ENCODE data around the gene C2orf92. TPM values are rescaled to one million over a fixed set of nuclear protein-coding genes. Genes with fewer than 3 reads are reported as not detected.
"Not testable (repeated sequence)": the region's sequence is repeated elsewhere in the genome, so short reads cannot be mapped to it uniquely, and the experiment has no call there.

The C2orf92 gene
- polyA plus RNA-seq, 4 donors = 7.1 to 26.6 (median 9.4) TPM

DNA sequence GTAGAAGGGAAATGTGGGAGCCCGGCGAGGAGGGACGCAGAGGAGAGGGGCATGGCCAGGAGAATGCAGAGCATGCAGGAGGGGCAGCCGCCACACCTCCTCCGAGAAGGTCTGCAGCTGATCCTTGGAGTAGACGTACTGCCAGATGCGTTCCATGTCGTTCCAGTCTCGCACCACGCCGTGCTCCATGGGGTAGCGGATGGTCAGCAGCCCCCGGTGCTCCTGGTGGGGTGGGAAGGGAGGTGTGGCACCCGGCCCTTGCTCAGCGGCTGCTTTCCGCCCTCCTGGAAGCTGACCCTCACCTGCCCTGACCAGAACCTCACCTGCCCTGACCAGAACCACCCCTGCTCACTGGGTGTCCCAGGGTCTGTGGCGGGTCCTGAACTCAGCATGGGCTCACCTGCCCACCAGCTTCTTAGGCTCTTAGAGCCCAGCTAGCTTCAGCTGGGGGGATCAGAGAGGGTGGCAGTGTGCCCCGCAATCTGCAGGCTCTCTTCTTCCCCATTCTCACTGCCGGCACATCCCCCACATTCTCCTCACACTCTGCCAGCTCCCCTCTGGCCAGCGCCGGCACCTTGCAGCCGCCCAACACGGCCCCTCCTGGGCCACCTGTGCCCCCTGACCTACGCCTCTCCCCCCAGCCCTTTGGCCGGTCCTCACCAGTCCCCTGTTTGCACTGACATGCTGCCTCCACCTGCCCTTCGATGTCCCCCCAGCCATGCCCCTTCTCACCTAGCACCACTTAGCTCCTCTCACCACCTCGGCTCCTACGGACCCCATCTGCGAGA lies 10.1 kb upstream of the C2orf92 start:
- no peak for DNase-seq (ENCODE audit: low read depth in 4 of 4, low spot score in 3 of 4)

- no peak for DNase-seq (ENCODE audit: low read depth in 4 of 4, low spot score in 3 of 4)
These were observed 9.3 kb upstream of the C2orf92 start for GRCh38 chr2:97660044-97660774.

DNA sequence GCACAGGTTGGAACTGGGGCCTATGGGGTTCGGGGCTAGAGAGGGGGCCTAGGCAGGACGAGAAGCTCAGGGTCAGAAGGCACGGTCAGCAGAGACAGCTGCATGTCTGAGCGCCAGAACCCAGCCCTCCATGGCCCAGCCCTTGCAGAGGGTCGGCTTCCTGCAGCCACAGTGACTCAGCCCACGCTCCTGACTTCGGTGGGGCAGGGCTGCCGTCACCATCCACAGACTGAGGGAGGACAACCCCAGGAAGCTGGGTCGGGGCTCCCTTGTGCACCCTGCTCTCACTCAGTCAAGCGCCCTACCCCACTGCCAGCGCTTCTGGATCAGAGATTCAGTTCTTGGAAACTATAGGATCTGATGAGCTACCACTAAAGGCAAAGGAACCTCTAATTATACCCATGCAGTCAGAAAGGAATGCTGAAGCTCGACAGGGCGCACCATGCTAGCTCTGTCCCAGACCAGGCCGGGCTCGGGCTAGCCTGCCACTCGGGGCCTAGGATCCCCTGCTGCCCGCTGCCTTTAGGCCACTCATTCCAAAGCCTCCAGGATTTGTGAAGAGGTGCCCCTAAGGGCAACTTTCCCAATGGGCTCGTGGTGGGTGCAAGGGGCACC lies 8.6 kb upstream of the C2orf92 start:
- DNase-seq (ENCODE audit: low read depth in 4 of 4, low spot score in 3 of 4) = no peak

DNA sequence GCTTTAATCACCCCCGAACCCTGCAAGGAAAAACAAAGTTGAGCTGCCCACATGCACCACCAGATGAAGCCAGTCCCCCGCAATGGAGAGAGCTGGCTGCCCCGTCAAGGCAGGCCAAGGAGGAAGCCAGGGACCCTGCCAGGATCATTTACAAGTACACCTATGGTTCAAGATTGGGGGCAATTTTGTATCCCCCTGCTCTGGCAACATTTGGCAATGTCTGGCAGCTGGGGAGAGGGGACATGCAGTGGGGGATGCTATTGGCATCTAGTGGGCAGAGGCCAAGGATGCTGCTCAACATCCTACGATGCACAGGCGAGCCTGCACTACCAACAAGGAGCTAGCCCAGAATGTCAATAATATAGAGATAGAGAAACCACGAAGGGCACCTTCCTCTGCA lies 7.6 kb upstream of the C2orf92 start:
- no peak for DNase-seq (ENCODE audit: low read depth in 4 of 4, low spot score in 3 of 4)

- DNase-seq (ENCODE audit: low read depth in 4 of 4, low spot score in 3 of 4) = no peak
These were observed 7.1 kb upstream of the C2orf92 start for GRCh38 chr2:97662386-97662894.

- DNase-seq (ENCODE audit: low read depth in 4 of 4, low spot score in 3 of 4) = peak in 3 of 4 donors; percentile 35 to 60 (median 54)
These were observed 6.5 kb upstream of the C2orf92 start for GRCh38 chr2:97662895-97663625.

DNA sequence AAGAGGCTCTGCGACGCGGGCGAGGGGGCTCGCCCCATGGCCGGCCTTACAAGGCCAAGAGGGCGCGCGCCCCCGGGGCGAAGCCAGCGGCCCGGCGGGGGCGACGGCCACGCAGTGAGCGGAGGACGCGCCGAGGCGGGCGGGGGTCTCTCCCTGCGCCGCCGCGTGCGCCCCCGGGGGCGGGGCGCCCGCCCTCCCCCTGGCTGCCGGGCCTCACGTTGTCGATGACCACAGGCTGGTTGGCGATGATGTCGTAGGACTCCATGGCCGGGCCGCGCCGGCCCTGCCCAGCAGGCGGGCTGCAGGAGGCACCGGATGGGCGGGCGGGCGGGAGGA lies 5.9 kb upstream of the C2orf92 start:
- DNase-seq (ENCODE audit: low read depth in 4 of 4, low spot score in 3 of 4) = no peak

DNA sequence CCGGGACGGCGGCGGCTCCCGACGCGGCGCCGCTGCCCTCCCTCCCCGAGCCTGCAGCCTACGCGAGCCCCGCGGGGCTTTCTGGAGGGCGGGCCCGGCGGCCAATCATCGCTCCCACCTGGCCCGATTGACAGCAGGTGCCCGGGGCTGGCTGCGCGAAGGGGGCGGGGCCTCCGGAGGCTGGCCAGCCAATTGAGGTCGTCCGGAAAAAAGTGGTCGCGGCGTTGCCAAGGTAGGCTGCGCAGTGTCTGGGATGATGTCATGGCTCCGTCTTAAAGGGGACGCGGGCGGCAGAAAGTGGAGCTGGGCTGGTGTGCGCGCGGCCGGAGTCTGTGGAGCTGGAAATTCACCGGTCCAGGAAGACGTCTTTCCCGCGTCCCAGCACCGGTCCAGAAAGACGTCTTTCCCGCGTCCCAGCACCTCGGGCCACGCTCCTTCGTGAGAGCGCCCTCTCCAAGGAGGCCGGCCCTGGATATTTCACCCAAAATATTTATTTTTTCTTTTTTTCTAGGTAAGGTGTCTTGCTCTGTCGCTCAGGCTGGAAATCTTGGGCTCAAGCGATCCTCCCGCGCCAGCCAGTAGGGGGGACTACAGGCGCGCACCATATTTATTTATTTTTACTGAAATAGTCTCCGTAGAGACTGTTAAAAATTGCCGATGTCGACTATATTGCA lies 5.4 kb upstream of the C2orf92 start, which contains the start of gene ACTR1B:
ACTR1B (minus strand) TSS at position 83 of the 674 bp plus-strand sequence. CDS start 154 bp downstream, outside the sequence.
- peak; percentile 92 to 96 (median 96) for DNase-seq (ENCODE audit: low read depth in 4 of 4, low spot score in 3 of 4)

- no peak for DNase-seq (ENCODE audit: low read depth in 4 of 4, low spot score in 3 of 4)
These were observed 4.9 kb upstream of the C2orf92 start for GRCh38 chr2:97664636-97664970.

- DNase-seq (ENCODE audit: low read depth in 4 of 4, low spot score in 3 of 4) = no peak
These were observed 958 bp downstream of the C2orf92 start for GRCh38 chr2:97670471-97670870.

DNA sequence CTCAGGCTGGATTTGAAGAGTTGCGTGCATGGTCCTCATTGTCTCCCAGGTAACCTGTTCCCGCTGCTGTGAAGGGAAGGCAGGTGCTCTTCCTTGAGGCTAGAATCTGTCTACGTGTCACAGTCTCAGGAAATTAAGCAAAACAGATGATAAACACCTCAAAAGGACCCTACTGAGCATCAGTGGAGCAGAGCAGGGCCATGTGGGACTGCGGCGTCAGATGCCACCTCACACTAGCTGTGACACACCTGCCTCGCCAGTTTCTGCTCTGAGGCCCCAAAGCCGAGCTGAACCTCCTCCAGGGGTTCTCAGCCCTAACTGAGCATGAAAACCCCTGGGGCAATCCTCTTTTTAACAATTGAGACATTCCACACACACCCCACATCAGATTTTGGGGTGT lies 2.0 kb downstream of the C2orf92 start:
- no peak for DNase-seq (ENCODE audit: low read depth in 4 of 4, low spot score in 3 of 4)

- DNase-seq (ENCODE audit: low read depth in 4 of 4, low spot score in 3 of 4) = not testable (repeated sequence)
These were observed 3.2 kb downstream of the C2orf92 start for GRCh38 chr2:97672606-97673140.

DNA sequence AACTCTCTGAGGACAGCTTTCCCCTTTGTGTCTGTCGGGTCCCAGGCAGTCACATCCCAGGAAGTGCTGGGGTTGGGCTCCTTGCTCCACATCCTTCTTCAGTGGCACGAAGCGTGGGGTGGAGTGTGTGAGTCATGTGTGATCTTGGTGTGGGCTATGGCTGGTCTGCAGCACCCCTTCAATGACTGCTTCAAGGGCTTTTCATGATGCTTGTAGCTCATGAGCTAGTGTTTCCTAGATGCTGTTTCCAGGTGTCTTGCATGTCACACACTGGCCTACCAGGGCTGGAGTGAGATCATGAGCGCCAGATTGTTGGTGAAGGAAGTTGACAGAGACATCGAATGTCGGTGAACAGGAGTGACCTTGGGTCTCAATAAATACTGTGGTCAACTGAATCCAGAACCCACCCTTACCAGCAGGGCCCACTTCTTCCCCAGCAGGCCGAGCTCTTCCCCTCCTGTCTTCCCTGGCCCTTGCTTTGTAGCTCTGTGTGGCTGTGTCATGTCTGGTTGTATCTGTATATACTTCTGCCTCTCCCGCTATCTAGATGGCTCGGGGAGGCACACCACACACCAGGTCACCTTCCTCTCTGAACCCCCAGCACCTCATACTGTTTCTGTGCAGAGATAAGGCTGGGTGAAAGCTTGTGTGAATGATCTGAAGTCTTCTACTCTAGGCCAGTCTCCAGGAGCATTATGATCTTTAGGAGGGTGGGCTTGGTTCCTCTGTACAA lies 3.8 kb downstream of the C2orf92 start:
- no peak for DNase-seq (ENCODE audit: low read depth in 4 of 4, low spot score in 3 of 4)

DNA sequence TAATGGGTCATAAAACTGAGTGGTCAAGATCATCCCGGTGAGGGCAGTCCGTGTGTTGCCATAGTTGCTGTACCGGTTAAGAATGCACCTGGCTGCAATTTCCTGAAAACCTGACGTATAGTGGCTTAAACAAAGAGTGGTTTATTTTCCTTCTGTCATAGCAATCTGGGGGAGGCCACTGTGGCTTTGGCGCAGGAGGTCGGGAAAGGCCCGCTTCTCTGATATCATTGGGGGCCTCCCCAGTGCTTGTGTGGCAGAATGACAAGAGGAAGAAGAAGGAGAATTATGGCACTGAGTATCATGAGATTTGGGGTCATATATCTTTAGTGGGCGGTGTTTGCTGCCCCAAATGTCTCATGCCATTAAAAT lies 4.4 kb downstream of the C2orf92 start:
- DNase-seq (ENCODE audit: low read depth in 4 of 4, low spot score in 3 of 4) = no peak

GRCh38 chr2:97675430-97676113 lies 6.1 kb downstream of the C2orf92 start:
- no peak for DNase-seq (ENCODE audit: low read depth in 4 of 4, low spot score in 3 of 4)

DNA sequence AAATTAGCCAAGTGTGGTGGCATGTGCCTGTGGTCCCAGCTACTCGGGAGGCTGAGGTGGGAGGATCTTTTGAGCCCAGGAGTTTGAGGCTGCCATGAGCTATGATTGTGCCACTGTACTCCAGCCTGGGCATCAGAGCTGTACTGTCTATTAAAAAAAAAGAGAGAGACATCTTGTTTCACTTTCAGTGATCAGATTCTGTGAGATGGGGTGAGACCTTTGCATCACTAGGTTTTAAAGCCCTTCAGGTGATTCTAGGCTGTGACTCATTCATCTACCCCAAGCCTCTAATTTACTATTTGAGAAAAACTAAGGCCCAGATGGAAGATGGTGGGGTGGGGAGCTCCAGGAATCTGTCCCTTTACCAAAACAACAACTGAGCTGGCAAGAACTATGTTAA lies 7.1 kb downstream of the C2orf92 start:
- no peak for DNase-seq (ENCODE audit: low read depth in 4 of 4, low spot score in 3 of 4)

- no peak for DNase-seq (ENCODE audit: low read depth in 4 of 4, low spot score in 3 of 4)
These were observed 8.0 kb downstream of the C2orf92 start for GRCh38 chr2:97677480-97677879.

- no peak for DNase-seq (ENCODE audit: low read depth in 4 of 4, low spot score in 3 of 4)
These were observed 8.8 kb downstream of the C2orf92 start for GRCh38 chr2:97678298-97678697.

DNA sequence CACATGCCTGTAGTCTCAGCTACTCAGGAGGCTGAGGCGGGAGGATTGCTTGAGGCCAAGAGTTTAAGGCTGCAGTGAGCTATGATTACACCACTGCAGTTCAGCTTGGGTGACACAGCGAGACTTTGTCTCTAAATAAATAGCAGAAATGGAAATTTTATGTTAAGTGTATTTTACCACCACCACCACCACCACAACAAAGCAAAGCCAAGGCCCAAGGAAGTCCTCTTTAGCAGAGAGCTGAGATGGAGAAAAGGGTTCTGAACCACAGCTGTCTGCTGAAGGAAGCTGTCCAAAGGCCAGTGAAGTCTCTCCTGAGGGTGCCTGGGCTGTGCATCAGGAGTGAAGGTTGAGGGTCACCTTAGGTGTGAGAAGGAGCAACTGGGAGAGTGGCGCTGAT lies 17.7 kb downstream of the C2orf92 start:
- not testable (repeated sequence) for DNase-seq (ENCODE audit: low read depth in 4 of 4, low spot score in 3 of 4)
